Cardiac fibroblast (primary cell): ENCODE measurements around the gene MRPS11.

Experiments
- DNase-seq, 2 donors: peaks; one replicate each; pipeline versions ENCODE4 v3.0.0 to v3.0.0-alpha.2; 2010; ENCODE audit warnings: low read depth in 2 of 2
- H3K4me3 ChIP-seq, 2 donors: replicated peaks in 1 of 2; 1 replicate in 1 of 2; 2 replicates in 1 of 2; pipeline ENCODE4 v1.5.1; 2011; ENCODE audit warnings: low read depth in 2 of 2, low read length in 2 of 2, mild to moderate bottlenecking in 2 of 2, moderate library complexity in 1 of 2
- CTCF ChIP-seq: IDR thresholded peaks from one replicate; pipeline ENCODE4 v1.5.1; 2011; ENCODE audit warnings: low read depth, mild to moderate bottlenecking, low read length, inconsistent platforms

The MRPS11 gene

GRCh38 chr15:88467073-88467934 is at the start of gene MRPS11, which contains the start of gene MRPL46:
MRPS11 (plus strand) TSS chr15:88467708; CDS start chr15:88467718, 10 bp downstream.
MRPL46 (minus strand) TSS chr15:88467388; CDS start chr15:88467377, 11 bp downstream.
- TF ChIP-seq CTCF: no peak
- DNase-seq: peak; percentile 91 to 92
- H3K4me3 ChIP-seq: peak within 1 kb of the TSS; percentile 94 to 95

DNA sequence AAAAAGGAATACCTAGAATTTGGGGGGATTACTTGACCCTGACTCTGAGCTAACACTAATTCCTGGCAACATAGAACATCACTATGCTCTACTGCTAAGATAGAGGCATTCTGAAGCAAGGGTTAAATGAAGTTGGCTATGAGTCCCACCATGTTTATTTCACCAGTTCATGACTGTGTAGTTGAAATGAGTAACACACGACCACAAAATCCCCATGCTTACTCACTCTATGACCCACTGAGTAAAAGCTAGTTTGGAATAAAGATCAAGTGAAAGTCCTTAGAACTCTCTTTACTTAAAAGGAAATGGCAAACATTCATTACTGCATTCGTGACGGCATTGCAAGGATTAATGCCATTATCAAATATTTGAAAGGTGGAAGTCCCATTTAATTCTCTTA is 47.7 kb upstream of the MRPS11 start:
- TF ChIP-seq CTCF: no peak
- peak in 1 of 2 donors; percentile 2 for DNase-seq
- H3K4me3 ChIP-seq: no peak overlapping the region

- no peak overlapping the region for H3K4me3 ChIP-seq
- TF ChIP-seq CTCF: no peak
- no peak for DNase-seq
Observed at GRCh38 chr15:88423331-88423730, 44.2 kb upstream of the MRPS11 start.

- no peak for DNase-seq
- TF ChIP-seq CTCF: no peak
Observed at GRCh38 chr15:88426304-88426703, 41.2 kb upstream of the MRPS11 start.

DNA sequence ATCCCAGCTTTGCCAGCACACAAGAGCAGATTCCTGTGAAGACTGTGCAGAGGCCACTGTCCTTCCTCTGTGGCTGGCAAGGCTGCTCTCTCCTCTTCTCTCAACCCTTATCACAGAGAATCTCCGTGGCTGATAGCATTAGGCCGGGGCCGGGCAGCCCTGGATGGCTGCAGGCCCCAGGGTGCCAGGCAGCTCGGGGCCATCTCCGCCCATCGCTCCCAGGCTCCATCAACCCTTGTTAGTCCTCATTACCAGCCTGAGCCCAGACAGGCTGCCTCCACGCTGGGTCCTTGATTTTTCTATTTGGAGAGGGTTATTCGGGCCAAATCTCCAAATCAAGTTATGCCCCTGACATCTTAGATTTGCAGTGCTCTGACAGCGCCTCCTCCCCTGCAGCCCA is 39.5 kb upstream of the MRPS11 start:
- no peak for TF ChIP-seq CTCF
- no peak overlapping the region for H3K4me3 ChIP-seq
- no peak for DNase-seq

More at GRCh38 chr15:88426304-88426703, 41.2 kb upstream of the MRPS11 start:
- no peak overlapping the region for H3K4me3 ChIP-seq

- DNase-seq: no peak
- no peak for TF ChIP-seq CTCF
- no peak overlapping the region for H3K4me3 ChIP-seq
Observed at GRCh38 chr15:88428805-88429605, 38.5 kb upstream of the MRPS11 start.
